SK-N-SH treated with all-trans-retinoic acid at 6 μM for 48 hours (cell line): ENCODE results near the gene STAMBP.

ENCODE experiments used
- ATAC-seq: fragments of 200-7000 bp; cut with Tn5 transposase; 3 replicates; pipeline ENCODE4 v1.9.1; 2020; ENCODE audit warnings: mild to moderate bottlenecking, moderate library complexity
- ARNTL ChIP-seq: fragments of 450-650 bp; formaldehyde crosslinking; IDR thresholded peaks from 2 replicates; pipeline ENCODE4 v1.5.0; 2020; ENCODE audit warnings: low read depth, mild to moderate bottlenecking, moderate library complexity, borderline replicate concordance
- BACH2 ChIP-seq: fragments of 250-450 bp; sonication (Bioruptor Pico); IDR thresholded peaks from 2 replicates; pipeline ENCODE4 v1.9.0; 2021; ENCODE audit warnings: mild to moderate bottlenecking, borderline replicate concordance
- CSDC2 ChIP-seq: fragments of 250-450 bp; sonication (Bioruptor Pico); IDR thresholded peaks from 2 replicates; pipeline ENCODE4 v1.5.0; 2020; ENCODE audit warnings: mild to moderate bottlenecking, moderate library complexity
- GLIS3 ChIP-seq: fragments of 250-450 bp; sonication (Bioruptor Pico); IDR thresholded peaks from 2 replicates; pipeline ENCODE4 v1.5.0; 2020; ENCODE audit warnings: mild to moderate bottlenecking, moderate library complexity
- ISL1 ChIP-seq: fragments of 250-450 bp; sonication (Bioruptor Pico); IDR thresholded peaks from 2 replicates; pipeline ENCODE4 v2.1.2; 2022; ENCODE audit warnings: mild to moderate bottlenecking, moderate library complexity
- OSR1 ChIP-seq: fragments of 250-450 bp; sonication (Bioruptor Pico); IDR thresholded peaks from 2 replicates; pipeline ENCODE4 v1.8.0; 2022; ENCODE audit warnings: moderate library complexity, mild to moderate bottlenecking, inconsistent platforms
- PPARA ChIP-seq: fragments of 250-450 bp; sonication (Bioruptor Pico); IDR thresholded peaks from 2 replicates; pipeline ENCODE4 v1.5.0; 2020; ENCODE audit warnings: mild to moderate bottlenecking, borderline replicate concordance
- RARB ChIP-seq: fragments of 250-450 bp; sonication (Bioruptor Pico); IDR thresholded peaks from 2 replicates; pipeline ENCODE4 v1.8.0; 2021; ENCODE audit warnings: mild to moderate bottlenecking, moderate library complexity
- SNAI2 ChIP-seq: fragments of 250-450 bp; sonication (Bioruptor Pico); IDR thresholded peaks from 2 replicates; pipeline ENCODE4 v1.5.0; 2020; ENCODE audit warnings: mild to moderate bottlenecking, moderate library complexity
- TCF4 ChIP-seq: fragments of 250-450 bp; sonication (Bioruptor Pico); IDR thresholded peaks from 2 replicates; pipeline ENCODE4 v1.8.0; 2021; ENCODE audit warnings: mild to moderate bottlenecking, moderate library complexity, borderline replicate concordance
- TOX ChIP-seq: fragments of 250-450 bp; sonication (Bioruptor Pico); IDR thresholded peaks from 2 replicates; pipeline ENCODE4 v1.8.0; 2021; ENCODE audit warnings: mild to moderate bottlenecking, moderate library complexity, borderline replicate concordance
- ZC3H10 ChIP-seq: fragments of 250-450 bp; sonication (Bioruptor Pico); IDR thresholded peaks from 2 replicates; pipeline ENCODE4 v1.5.1; 2021; ENCODE audit warnings: mild to moderate bottlenecking, moderate library complexity
- ZFP3 ChIP-seq: fragments of 250-450 bp; sonication (Bioruptor Pico); IDR thresholded peaks from 2 replicates; pipeline ENCODE4 v1.5.0; 2020; ENCODE audit warnings: mild to moderate bottlenecking, moderate library complexity
- ZNF70 ChIP-seq: fragments of 450-650 bp; formaldehyde crosslinking; IDR thresholded peaks from 2 replicates; pipeline ENCODE4 v1.5.0; 2020; ENCODE audit warnings: mild to moderate bottlenecking, moderate library complexity
- ZNF8 ChIP-seq: fragments of 450-650 bp; formaldehyde crosslinking; IDR thresholded peaks from 2 replicates; pipeline ENCODE4 v1.5.0; 2020; ENCODE audit warnings: mild to moderate bottlenecking, moderate library complexity
- TF ChIP-seq, protein P1 (sequence below): fragments of 250-450 bp; sonication (Bioruptor Pico); IDR thresholded peaks from 2 replicates; pipeline ENCODE4 v1.8.0; 2020; ENCODE audit warnings: mild to moderate bottlenecking, moderate library complexity, borderline replicate concordance
- TF ChIP-seq, protein P2 (sequence below): fragments of 250-450 bp; sonication (Bioruptor Pico); IDR thresholded peaks from 2 replicates; pipeline ENCODE4 v1.8.0; 2021; ENCODE audit warnings: low read depth, mild to moderate bottlenecking, moderate library complexity, borderline replicate concordance
- TF ChIP-seq, protein P3 (sequence below): fragments of 250-450 bp; sonication (Bioruptor Pico); IDR thresholded peaks from 2 replicates; pipeline ENCODE4 v1.5.1; 2020; ENCODE audit warnings: low read depth, mild to moderate bottlenecking, moderate library complexity

Gene STAMBP

DNA sequence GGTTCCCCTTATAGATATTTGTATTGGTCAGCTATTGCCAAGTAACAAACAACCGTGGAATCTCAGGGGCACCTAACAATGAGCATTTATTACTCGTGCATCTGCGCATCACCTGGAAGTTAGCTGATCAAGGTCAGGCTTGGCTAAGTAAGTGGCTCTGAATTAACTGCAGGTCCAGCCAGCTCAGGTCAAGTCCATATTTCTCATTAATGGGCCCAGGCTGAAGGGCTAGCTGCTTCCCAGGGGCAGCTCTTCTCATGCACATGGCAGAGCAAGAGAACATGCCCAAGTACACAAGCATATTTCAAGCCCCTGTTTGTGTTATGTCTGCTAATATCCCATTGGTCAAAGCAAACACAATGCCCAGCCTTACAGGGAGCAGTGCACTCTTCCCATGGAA lies 90.1 kb downstream of the STAMBP start:
- TF ChIP-seq ZNF70 (no peak), GLIS3 (CRISPR knock-in tag) (no peak), ZNF8 (no peak), ARNTL (CRISPR knock-in tag) (no peak), BACH2 (no peak), TOX (no peak), PPARA (CRISPR knock-in tag) (no peak), ZC3H10 (CRISPR knock-in tag) (no peak), ZFP3 (CRISPR knock-in tag) (no peak), SNAI2 (CRISPR knock-in tag) (no peak)
- TF ChIP-seq, protein P1, sequence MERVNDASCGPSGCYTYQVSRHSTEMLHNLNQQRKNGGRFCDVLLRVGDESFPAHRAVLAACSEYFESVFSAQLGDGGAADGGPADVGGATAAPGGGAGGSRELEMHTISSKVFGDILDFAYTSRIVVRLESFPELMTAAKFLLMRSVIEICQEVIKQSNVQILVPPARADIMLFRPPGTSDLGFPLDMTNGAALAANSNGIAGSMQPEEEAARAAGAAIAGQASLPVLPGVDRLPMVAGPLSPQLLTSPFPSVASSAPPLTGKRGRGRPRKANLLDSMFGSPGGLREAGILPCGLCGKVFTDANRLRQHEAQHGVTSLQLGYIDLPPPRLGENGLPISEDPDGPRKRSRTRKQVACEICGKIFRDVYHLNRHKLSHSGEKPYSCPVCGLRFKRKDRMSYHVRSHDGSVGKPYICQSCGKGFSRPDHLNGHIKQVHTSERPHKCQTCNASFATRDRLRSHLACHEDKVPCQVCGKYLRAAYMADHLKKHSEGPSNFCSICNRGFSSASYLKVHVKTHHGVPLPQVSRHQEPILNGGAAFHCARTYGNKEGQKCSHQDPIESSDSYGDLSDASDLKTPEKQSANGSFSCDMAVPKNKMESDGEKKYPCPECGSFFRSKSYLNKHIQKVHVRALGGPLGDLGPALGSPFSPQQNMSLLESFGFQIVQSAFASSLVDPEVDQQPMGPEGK (CRISPR knock-in tag) = no peak
- TF ChIP-seq, protein P2, sequence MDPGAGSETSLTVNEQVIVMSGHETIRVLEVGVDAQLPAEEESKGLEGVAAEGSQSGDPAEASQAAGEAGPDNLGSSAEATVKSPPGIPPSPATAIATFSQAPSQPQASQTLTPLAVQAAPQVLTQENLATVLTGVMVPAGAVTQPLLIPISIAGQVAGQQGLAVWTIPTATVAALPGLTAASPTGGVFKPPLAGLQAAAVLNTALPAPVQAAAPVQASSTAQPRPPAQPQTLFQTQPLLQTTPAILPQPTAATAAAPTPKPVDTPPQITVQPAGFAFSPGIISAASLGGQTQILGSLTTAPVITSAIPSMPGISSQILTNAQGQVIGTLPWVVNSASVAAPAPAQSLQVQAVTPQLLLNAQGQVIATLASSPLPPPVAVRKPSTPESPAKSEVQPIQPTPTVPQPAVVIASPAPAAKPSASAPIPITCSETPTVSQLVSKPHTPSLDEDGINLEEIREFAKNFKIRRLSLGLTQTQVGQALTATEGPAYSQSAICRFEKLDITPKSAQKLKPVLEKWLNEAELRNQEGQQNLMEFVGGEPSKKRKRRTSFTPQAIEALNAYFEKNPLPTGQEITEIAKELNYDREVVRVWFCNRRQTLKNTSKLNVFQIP (CRISPR knock-in tag) = no peak
- ATAC-seq = no peak

DNA sequence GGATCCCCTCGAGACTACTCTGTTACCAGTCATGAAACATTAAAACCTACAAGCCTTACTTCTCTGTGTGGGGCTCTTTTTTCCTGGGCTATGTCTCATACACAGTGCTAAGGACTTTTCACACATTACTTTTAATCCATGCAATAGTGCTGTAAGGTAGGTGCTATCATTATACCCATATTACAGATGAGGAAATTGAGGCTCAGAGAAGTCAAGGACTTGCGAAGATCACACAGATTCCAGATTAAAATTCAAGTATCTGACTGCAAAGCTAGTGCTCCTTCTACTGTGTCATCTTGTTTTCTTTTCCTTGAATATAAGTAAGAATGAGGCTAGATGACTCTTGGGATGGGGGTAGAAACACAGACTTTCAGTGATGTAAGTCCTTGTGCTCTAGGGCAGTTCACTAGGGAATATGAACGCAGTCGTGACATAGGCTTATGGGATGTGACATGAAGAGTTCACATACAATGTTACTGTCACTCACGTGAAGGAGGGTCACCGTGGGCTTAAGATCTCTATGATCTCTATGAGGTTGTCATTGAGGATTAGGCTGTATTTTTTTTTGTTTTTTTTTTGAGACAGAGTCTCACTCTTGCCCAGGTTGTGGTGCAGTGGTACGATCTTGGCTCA lies 91.0 kb downstream of the STAMBP start:
- no peak for ATAC-seq
- TF ChIP-seq, protein P2 (CRISPR knock-in tag) = no peak
- TF ChIP-seq TOX = no peak

DNA sequence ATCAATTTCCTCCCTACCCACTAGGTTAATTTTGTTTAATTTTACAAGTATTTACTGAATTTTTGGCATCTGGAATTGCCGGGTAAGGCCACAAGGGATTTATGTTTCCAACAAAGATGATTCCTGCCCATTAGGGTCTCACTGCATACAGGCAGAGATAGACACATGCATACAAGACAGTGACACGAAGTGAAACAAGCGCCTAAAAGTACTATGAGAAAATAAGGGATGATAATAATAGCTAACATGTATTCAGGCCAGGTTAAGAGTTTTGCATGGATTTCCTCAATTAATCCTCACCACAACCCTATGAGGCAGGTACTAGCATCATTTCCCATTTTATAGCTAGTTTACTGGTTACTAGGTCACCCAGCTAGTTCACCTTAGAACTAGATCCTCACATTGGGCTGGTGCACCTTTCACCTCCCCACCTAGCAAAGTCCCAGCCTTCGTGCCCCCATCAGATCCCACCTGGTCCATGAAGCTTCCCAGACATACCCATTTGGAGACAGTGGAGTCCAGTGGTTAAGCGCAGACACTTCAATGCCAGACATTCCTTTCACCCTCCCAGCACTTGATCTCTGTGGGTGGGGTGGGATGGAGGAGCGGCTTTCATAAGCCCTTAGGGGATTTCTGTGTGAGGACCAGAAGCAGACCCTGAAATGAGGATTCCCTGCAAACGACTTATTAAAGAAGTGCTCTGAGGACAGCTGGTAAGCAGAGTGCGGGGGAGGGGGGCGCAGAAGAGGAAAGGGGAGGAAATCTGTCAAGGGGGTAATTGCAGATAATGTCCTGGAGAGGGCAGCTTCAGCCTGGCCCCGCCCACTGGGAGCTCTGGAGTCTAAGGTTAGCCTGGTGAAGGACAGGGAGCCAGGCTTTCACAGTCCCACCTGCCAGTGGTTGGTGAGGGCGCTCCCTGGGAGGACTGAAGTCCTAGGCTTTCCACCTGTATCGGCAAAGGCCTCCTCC lies 92.1 kb downstream of the STAMBP start:
- TF ChIP-seq CSDC2 (CRISPR knock-in tag) = no peak
- peak; percentile 83 for ATAC-seq

DNA sequence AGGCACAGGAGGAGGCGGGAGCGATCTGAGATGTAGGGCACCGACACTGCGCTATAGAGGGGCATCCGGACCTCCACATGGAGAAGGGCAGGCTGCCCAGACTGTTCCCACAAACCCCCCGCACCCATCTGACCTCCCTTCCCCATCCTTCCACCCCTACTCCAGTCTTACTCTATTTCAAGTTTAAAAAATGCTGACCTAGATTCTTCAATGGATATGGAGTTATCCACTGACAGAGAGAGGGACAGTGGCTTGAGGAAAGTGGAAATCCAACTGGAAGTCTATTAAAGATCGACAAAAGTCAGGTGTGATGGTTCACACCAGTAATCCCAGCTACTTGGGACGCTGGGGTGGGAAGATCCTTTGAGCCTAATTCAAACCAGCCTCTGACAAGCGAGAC lies 92.8 kb downstream of the STAMBP start:
- TF ChIP-seq, protein P2 (CRISPR knock-in tag) = no peak
- no peak for TF ChIP-seq ISL1 (CRISPR knock-in tag)
- TF ChIP-seq PPARA (CRISPR knock-in tag) = no peak
- TF ChIP-seq OSR1 (CRISPR knock-in tag) = no peak
- TF ChIP-seq BACH2 = no peak
- TF ChIP-seq, protein P1 (CRISPR knock-in tag) = no peak
- TF ChIP-seq RARB (CRISPR knock-in tag) = no peak
- TF ChIP-seq, protein P3, sequence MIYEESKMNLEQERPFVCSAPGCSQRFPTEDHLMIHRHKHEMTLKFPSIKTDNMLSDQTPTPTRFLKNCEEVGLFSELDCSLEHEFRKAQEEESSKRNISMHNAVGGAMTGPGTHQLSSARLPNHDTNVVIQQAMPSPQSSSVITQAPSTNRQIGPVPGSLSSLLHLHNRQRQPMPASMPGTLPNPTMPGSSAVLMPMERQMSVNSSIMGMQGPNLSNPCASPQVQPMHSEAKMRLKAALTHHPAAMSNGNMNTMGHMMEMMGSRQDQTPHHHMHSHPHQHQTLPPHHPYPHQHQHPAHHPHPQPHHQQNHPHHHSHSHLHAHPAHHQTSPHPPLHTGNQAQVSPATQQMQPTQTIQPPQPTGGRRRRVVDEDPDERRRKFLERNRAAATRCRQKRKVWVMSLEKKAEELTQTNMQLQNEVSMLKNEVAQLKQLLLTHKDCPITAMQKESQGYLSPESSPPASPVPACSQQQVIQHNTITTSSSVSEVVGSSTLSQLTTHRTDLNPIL (CRISPR knock-in tag) = no peak
- no peak for TF ChIP-seq TCF4 (CRISPR knock-in tag)
- ATAC-seq = no peak
